ENCODE results near the gene EEFSEC.

GRCh38 chr3:128322030-128323022 lies 169.0 kb downstream of the EEFSEC start:
- peak; percentile 38 for TF ChIP-seq CTCF (IDR thresholded peaks at IDR 0.05; ENCODE audit: low read depth, low read length)
- no peak for TF ChIP-seq EZH2phosphoT487 (IDR thresholded peaks at IDR 0.05; ENCODE audit: low read depth)

Measured in OCI-LY3 (cell line).